Peyer's patch (tissue), 4 donors: Measurements from ENCODE around the gene CDHR2.

ENCODE experiments used
- CTCF ChIP-seq, 6 experiments: fragments of 450-650 bp in 4 of 6; fragments of 200-600 bp in 2 of 6; sonication (generic) in 1 of 6; IDR thresholded peaks; one replicate each; pipeline ENCODE4 v1.5.1; 2017 to 2019; ENCODE audit warnings: antibody characterized with exemption in 6 of 6, mild to moderate bottlenecking in 3 of 6, moderate library complexity in 1 of 6
- POLR2A ChIP-seq, 2 donors: fragments of 450-650 bp; IDR thresholded peaks; one replicate each; pipeline ENCODE4 v1.5.1; 2017; ENCODE audit warnings: antibody characterized with exemption in 2 of 2, mild to moderate bottlenecking in 2 of 2, moderate library complexity in 2 of 2

- TF ChIP-seq POLR2A (IDR thresholded peaks at IDR 0.05) (no peak), CTCF (IDR thresholded peaks at IDR 0.05) (no peak)
These were observed 10.2 kb upstream of the CDHR2 start for GRCh38 chr5:176538989-176539384.
